GM12873 (cell line): ENCODE data around the gene PNKP.

ENCODE experiments used
- TF ChIP-seq, protein P1 (sequence below): IDR thresholded peaks from 2 replicates; pipeline ENCODE4 v1.5.1; 2012; ENCODE audit warnings: low read depth, mild to moderate bottlenecking, moderate library complexity, low read length, control low read depth; ENCODE audit not compliant: insufficient read depth; ENCODE audit errors: missing control alignments

PNKP gene

DNA sequence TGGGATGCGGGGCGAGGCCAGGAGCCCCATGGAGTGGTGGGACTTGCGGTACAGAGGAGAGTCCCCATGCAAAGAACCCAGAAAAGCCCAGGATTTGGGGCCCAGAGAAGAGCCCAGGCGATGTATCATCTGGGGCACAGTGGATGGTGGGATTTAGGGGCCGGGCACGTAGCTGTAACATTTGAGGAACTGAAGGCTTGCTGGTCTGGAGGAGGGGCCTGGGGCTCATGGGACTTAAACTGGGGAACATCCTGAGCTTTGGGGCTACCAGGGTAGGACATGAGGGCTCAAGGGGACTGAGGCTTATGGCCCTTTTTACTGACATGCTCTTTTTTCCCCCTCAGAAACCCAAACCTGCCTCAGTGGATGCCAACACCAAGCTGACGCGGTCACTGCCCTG, 35.8 kb downstream of the PNKP start:
- TF ChIP-seq, protein P1, sequence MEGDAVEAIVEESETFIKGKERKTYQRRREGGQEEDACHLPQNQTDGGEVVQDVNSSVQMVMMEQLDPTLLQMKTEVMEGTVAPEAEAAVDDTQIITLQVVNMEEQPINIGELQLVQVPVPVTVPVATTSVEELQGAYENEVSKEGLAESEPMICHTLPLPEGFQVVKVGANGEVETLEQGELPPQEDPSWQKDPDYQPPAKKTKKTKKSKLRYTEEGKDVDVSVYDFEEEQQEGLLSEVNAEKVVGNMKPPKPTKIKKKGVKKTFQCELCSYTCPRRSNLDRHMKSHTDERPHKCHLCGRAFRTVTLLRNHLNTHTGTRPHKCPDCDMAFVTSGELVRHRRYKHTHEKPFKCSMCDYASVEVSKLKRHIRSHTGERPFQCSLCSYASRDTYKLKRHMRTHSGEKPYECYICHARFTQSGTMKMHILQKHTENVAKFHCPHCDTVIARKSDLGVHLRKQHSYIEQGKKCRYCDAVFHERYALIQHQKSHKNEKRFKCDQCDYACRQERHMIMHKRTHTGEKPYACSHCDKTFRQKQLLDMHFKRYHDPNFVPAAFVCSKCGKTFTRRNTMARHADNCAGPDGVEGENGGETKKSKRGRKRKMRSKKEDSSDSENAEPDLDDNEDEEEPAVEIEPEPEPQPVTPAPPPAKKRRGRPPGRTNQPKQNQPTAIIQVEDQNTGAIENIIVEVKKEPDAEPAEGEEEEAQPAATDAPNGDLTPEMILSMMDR, result no peak

DNA sequence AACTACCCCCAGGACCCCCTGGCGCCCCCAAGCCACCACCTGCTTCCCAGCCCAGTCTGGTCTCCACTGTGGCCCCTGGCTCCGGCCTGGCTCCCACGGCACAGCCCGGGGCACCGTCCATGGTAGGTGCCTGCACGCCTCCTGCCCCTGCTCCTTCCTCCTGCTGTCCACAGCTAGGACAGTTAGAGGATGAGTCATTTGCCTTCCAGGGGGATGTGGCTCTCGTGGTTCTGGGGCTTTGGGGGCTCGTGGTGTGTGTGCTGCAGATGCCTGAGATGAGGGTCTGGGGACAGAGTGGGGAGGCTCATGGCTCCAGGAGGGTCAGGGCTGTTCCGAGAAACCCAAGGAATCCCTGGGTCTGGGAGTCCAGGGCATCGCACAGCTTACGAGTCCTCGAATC, 36.6 kb downstream of the PNKP start:
- TF ChIP-seq, protein P1, result no peak

DNA sequence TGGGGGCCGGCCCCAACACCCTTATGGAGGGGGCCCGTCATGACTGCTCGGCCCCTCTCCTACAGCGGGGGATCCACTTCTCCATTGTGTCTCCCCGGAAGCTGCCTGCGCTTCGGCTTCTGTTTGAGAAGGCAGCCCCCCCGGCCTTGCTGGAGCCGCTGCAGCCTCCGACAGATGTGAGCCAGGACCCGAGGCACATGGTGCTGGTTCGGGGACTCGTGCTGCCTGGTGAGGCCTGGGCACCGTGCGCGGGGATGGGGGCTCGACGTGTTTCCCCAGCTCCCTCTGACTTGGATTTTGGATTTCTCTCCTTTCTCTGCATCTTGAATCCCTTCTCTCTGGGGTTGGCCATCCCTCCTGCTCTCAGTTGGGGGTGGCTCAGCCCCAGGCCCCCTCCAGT, 37.7 kb downstream of the PNKP start:
- TF ChIP-seq, protein P1, result no peak

DNA sequence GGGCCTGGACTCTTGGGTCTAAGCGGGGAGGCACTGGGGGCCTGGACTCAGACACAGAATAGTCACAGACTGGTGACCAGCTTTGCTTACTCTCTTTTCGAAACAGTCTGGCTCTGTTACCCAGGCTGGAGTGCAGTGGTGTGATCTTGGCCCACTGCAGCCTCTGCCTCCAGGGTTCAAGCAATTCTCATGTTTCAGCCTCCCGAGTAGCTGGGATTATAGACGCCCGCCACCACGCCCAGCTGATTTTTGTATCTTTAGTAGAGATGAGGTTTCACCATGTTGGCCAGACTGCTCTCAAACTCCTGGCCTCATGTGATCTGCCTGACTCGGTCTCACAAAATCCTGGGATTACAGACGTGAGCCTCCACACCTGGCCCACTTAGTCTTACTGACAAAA, 38.2 kb downstream of the PNKP start:
- TF ChIP-seq, protein P1, result no peak

DNA sequence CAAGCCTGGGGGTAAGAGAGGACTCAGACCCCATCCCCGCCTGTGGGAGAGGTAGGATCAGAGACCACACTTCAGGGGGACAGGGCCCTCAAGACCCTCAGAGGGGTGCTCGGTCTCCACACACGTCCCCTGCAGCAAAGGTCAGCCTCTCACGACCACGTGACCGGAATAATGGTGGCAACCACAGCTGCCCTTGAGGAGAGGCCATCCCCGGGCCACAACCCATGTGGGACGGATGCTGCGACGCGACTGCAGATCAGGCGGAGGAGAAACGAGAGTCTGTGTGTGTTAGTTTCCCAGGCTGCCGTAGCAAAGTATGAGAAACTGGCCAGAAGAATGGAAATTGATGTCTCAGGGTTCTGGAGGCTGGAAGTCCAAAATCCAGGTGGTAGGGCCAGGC, 40.3 kb downstream of the PNKP start:
- TF ChIP-seq, protein P1, result no peak

DNA sequence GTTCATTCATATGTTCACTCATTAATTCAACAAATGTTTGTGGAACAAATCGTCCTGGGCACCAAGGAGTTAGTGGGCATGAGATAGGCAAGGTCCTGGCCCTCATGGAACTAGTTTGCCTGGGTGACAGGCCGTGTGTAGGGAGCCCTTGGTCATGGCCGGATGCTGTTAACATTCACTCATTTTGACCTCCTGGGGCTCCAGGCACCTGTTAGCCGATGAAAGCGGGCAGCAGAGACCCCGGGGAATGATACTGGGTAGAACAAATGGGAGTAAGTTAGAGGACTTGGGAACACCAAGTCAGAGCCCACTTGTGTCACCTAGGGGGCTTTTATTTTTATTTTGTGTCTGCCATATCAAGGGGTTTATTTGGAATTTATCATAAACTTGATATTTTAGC, 42.7 kb downstream of the PNKP start:
- TF ChIP-seq, protein P1, result no peak

- TF ChIP-seq, protein P1, result no peak
Observed at GRCh38 chr19:49823472-49823871, 43.9 kb downstream of the PNKP start.
